Mesothelial cell of epicardium (in vitro differentiated cells): ENCODE data around the gene GIMAP2. TPM values are rescaled to one million over a fixed set of nuclear protein-coding genes. Genes with fewer than 3 reads are reported as not detected.

ENCODE experiments used
- DNase-seq, 2 experiments: peaks; one replicate each; pipeline ENCODE4 v3.0.0; 2021; ENCODE audit warnings: low spot score in 2 of 2; ENCODE audit not compliant: unreplicated experiment in 2 of 2
- H3K27ac Mint-ChIP-seq: 2 replicates; pipeline ENCODE4 v1.8.0; 2021; ENCODE audit warnings: mixed read lengths
- H3K27me3 Mint-ChIP-seq: 2 replicates; pipeline ENCODE4 v1.8.0; 2021; ENCODE audit warnings: low read depth, mixed read lengths
- H3K36me3 Mint-ChIP-seq: 2 replicates; pipeline ENCODE4 v1.8.0; 2021; ENCODE audit warnings: mixed read lengths
- H3K4me1 Mint-ChIP-seq: 2 replicates; pipeline ENCODE4 v1.8.0; 2021; ENCODE audit warnings: mixed read lengths
- H3K4me3 Mint-ChIP-seq: 2 replicates; pipeline ENCODE4 v1.8.0; 2021; ENCODE audit warnings: mild to moderate bottlenecking, moderate library complexity, mixed read lengths
- H3K9me3 Mint-ChIP-seq: 2 replicates; pipeline ENCODE4 v1.8.0; 2021; ENCODE audit warnings: mixed read lengths
- total RNA-seq: library from RNA; stranded (reverse); gene quantifications from 3 replicates; pipeline ENCODE4 v1.2.1, GENCODE V29; 2021
- TF ChIP-seq, protein P1 (sequence below): fragments of 200-600 bp; sonication (generic); IDR thresholded peaks from one replicate; pipeline ENCODE4 v1.5.0; 2021; ENCODE audit warnings: antibody characterized with exemption; ENCODE audit not compliant: unreplicated experiment

Gene GIMAP2
- total RNA-seq, 1 donor from 2014 or later = not detected

DNA sequence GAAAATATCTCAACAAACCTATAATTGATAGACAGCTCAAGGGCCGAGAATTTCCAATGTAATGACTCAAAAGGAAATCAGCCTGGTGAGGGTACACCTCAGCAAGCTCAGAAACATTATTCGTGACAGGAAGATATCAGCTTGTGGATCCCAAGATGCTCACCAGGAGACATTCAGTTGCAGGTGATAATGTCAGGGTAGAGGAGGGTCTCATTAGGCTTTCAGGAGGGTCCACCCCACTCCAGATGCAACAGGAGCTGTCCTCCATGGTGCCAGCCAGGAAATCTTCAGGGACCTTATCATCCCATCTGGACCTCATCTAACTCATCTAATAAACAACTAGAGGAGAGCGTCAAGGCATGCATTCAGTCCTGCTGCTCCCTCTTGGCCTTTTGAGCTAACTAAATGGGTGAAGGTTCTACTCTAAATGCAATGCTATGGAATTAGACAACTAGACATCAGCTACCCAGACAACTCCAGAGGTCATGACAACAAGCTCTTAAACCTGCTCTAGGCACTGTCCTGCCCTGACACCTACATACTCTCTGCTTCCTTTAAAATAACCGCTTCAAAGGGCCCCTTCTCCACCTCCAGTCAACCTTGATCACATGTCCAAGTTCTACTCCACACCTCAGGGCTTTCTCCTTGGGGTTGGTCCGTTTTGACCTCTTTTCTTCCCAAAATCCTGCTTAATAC, 47.4 kb downstream of the GIMAP2 start:
- Mint-ChIP-seq H3K27me3 (peaks cover 59% of the 10 kb centered on the region), H3K36me3 (no peaks in the 10 kb centered on the region), H3K27ac (no peak overlapping the region), H3K4me1 (no peaks in the 10 kb centered on the region), H3K9me3 (peaks cover 12% of the 10 kb centered on the region), H3K4me3 (no peak overlapping the region)
- no peak for DNase-seq
- TF ChIP-seq, protein P1, sequence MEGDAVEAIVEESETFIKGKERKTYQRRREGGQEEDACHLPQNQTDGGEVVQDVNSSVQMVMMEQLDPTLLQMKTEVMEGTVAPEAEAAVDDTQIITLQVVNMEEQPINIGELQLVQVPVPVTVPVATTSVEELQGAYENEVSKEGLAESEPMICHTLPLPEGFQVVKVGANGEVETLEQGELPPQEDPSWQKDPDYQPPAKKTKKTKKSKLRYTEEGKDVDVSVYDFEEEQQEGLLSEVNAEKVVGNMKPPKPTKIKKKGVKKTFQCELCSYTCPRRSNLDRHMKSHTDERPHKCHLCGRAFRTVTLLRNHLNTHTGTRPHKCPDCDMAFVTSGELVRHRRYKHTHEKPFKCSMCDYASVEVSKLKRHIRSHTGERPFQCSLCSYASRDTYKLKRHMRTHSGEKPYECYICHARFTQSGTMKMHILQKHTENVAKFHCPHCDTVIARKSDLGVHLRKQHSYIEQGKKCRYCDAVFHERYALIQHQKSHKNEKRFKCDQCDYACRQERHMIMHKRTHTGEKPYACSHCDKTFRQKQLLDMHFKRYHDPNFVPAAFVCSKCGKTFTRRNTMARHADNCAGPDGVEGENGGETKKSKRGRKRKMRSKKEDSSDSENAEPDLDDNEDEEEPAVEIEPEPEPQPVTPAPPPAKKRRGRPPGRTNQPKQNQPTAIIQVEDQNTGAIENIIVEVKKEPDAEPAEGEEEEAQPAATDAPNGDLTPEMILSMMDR = no peak

GRCh38 chr7:150733482-150734095, 48.1 kb downstream of the GIMAP2 start:
- Mint-ChIP-seq H3K27ac (no peak overlapping the region), H3K4me3 (no peak overlapping the region), H3K27me3 (peaks cover 66% of the 10 kb centered on the region), H3K36me3 (no peaks in the 10 kb centered on the region), H3K4me1 (no peaks in the 10 kb centered on the region), H3K9me3 (peaks cover 5% of the 10 kb centered on the region)
- TF ChIP-seq, protein P1 = no peak
- no peak for DNase-seq

DNA sequence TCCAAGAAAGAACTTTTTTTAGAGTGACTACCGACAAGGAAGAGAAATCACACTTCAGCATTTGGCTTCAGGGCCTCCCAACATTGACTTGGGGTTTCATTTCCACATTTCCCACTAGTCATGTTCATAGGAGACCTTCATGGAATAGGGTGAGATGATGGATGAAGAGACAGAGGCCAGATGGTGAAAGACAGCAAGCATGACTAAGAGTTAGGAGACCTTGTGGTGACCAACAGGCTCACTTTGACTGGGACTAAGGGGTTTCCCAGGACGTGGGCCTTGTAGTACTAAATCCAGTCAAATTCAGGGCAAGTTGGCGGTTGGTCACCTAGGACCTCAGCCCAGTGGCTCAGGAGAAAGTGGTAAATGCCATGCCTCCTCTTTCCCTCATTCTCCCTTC, 48.7 kb downstream of the GIMAP2 start:
- Mint-ChIP-seq H3K27me3 (peaks cover 71% of the 10 kb centered on the region), H3K4me1 (no peaks in the 10 kb centered on the region), H3K36me3 (no peaks in the 10 kb centered on the region), H3K4me3 (no peak overlapping the region), H3K27ac (no peak overlapping the region), H3K9me3 (no peaks in the 10 kb centered on the region)
- DNase-seq = no peak
- TF ChIP-seq, protein P1 = no peak

GRCh38 chr7:150735596-150736358, 50.3 kb downstream of the GIMAP2 start:
- TF ChIP-seq, protein P1 = no peak
- Mint-ChIP-seq H3K4me3 (no peak overlapping the region), H3K9me3 (no peaks in the 10 kb centered on the region), H3K27me3 (peaks cover 80% of the 10 kb centered on the region), H3K27ac (no peak overlapping the region), H3K36me3 (no peaks in the 10 kb centered on the region), H3K4me1 (no peaks in the 10 kb centered on the region)
- DNase-seq = no peak

GRCh38 chr7:150736864-150737263, 51.4 kb downstream of the GIMAP2 start:
- no peaks in the 10 kb centered on the region for H3K36me3 Mint-ChIP-seq

More at GRCh38 chr7:150736864-150737263, 51.4 kb downstream of the GIMAP2 start:
- Mint-ChIP-seq H3K4me3 (no peak overlapping the region), H3K27ac (no peak overlapping the region), H3K27me3 (peaks cover 86% of the 10 kb centered on the region), H3K4me1 (no peaks in the 10 kb centered on the region), H3K9me3 (no peaks in the 10 kb centered on the region)
- TF ChIP-seq, protein P1 = no peak
- no peak for DNase-seq
